Naive B cell (primary cell): Measurements from ENCODE around the gene PIK3IP1. TPM values are rescaled to one million over a fixed set of nuclear protein-coding genes. Genes with fewer than 3 reads are reported as not detected.

Source experiments
- ATAC-seq, 2 donors: fragments of 150-1000 bp; cut with Tn5 transposase; 2 replicates each; pipeline ENCODE4 v1.10.0; 2021; ENCODE audit warnings: low read depth in 2 of 2, mild to moderate bottlenecking in 2 of 2, moderate library complexity in 2 of 2
- DNase-seq: peaks from one replicate; pipeline ENCODE4 v3.0.0; 2022
- H3K27ac Mint-ChIP-seq, 6 donors: one replicate each; pipeline ENCODE4 v1.8.0; 2020 to 2022; ENCODE audit warnings: mild to moderate bottlenecking in 6 of 6, mixed read lengths in 6 of 6, moderate library complexity in 5 of 6, inconsistent platforms in 2 of 6
- H3K27me3 Mint-ChIP-seq, 3 donors: one replicate each; pipeline ENCODE4 v1.8.0; 2021 to 2022; ENCODE audit warnings: mixed read lengths in 3 of 3, mild to moderate bottlenecking in 1 of 3
- H3K36me3 Mint-ChIP-seq, 2 donors: one replicate each; pipeline ENCODE4 v1.8.0; 2020 to 2022; ENCODE audit warnings: mixed read lengths in 2 of 2, inconsistent platforms in 1 of 2, mild to moderate bottlenecking in 1 of 2
- H3K4me1 Mint-ChIP-seq, 3 donors: one replicate each; pipeline ENCODE4 v1.8.0; 2020 to 2022; ENCODE audit warnings: mixed read lengths in 3 of 3, inconsistent platforms in 1 of 3, mild to moderate bottlenecking in 1 of 3, moderate library complexity in 1 of 3
- H3K4me3 Mint-ChIP-seq, 8 donors: one replicate each; pipeline ENCODE4 v1.8.0; 2020 to 2022; ENCODE audit warnings: mild to moderate bottlenecking in 8 of 8, mixed read lengths in 8 of 8, moderate library complexity in 8 of 8, inconsistent platforms in 2 of 8
- H3K9me3 Mint-ChIP-seq, 7 donors: one replicate each; pipeline ENCODE4 v1.8.0; 2020 to 2022; ENCODE audit warnings: mixed read lengths in 7 of 7, mild to moderate bottlenecking in 5 of 7, inconsistent platforms in 2 of 7, moderate library complexity in 1 of 7
- polyA plus RNA-seq, 6 donors: library from polyadenylated mRNA; unstranded; fragments of 300-500 nt; fragmentation: Illumina TruSeq; gene quantifications; one replicate each; pipeline ENCODE4 v1.2.3, GENCODE V29; 2021; ENCODE audit warnings: low read depth in 6 of 6

The PIK3IP1 gene
- polyA plus RNA-seq, 6 donors from 2014 or later: 107 to 235 (median 181) TPM

GRCh38 chr22:31281733-31282132, 10.6 kb downstream of the PIK3IP1 start:
- Mint-ChIP-seq H3K27ac (peak overlapping the region in 2 of 6 donors; percentile 52 to 100), H3K9me3 (no peaks in the 10 kb centered on the region), H3K36me3 (peaks cover 10 to 21% of the 10 kb centered on the region in 2 donors), H3K4me3 (no peak overlapping the region), H3K27me3 (no peaks in the 10 kb centered on the region), H3K4me1 (peaks cover 32 to 62% (median 48%) of the 10 kb centered on the region in 3 donors)
- DNase-seq (no peak), ATAC-seq (no peak)

- Mint-ChIP-seq H3K27ac (peak overlapping the region; percentile 44 to 84 (median 68)), H3K36me3 (peaks cover 7 to 8% of the 10 kb centered on the region in 2 donors), H3K4me1 (peaks cover 16 to 44% (median 30%) of the 10 kb centered on the region in 3 donors)
These were observed 12.3 kb downstream of the PIK3IP1 start for GRCh38 chr22:31279821-31280505.

GRCh38 chr22:31279327-31279669, 13.0 kb downstream of the PIK3IP1 start:
- Mint-ChIP-seq H3K4me3 (no peak overlapping the region), H3K27me3 (no peaks in the 10 kb centered on the region), H3K4me1 (peaks cover 10 to 38% (median 23%) of the 10 kb centered on the region in 3 donors), H3K9me3 (no peaks in the 10 kb centered on the region), H3K36me3 (peaks cover 7% of the 10 kb centered on the region in 2 donors), H3K27ac (peak overlapping the region in 3 of 6 donors; percentile 83 to 92 (median 84))
- DNase-seq: no peak
- no peak for ATAC-seq

More at GRCh38 chr22:31279821-31280505, 12.3 kb downstream of the PIK3IP1 start:
- ATAC-seq (no peak), DNase-seq (no peak)
- H3K4me3 Mint-ChIP-seq: no peak overlapping the region
- H3K9me3 Mint-ChIP-seq: no peaks in the 10 kb centered on the region
- no peaks in the 10 kb centered on the region for H3K27me3 Mint-ChIP-seq

- no peak overlapping the region for H3K4me3 Mint-ChIP-seq
- no peaks in the 10 kb centered on the region for H3K9me3 Mint-ChIP-seq
- no peaks in the 10 kb centered on the region for H3K27me3 Mint-ChIP-seq
- H3K4me1 Mint-ChIP-seq: peaks cover 10 to 33% (median 19%) of the 10 kb centered on the region in 3 donors
- peak overlapping the region; percentile 60 to 92 (median 84) for H3K27ac Mint-ChIP-seq
- peaks cover 7% of the 10 kb centered on the region in 2 donors for H3K36me3 Mint-ChIP-seq
- ATAC-seq: no peak
- no peak for DNase-seq
These were observed 13.5 kb downstream of the PIK3IP1 start for GRCh38 chr22:31278626-31279326.

GRCh38 chr22:31278151-31278621, 14.1 kb downstream of the PIK3IP1 start:
- no peak for DNase-seq
- no peaks in the 10 kb centered on the region for H3K27me3 Mint-ChIP-seq
- peak overlapping the region; percentile 73 to 92 (median 84) for H3K27ac Mint-ChIP-seq
- H3K4me3 Mint-ChIP-seq: no peak overlapping the region
- no peaks in the 10 kb centered on the region for H3K9me3 Mint-ChIP-seq
- no peak for ATAC-seq
- H3K4me1 Mint-ChIP-seq: peaks cover 10 to 28% (median 17%) of the 10 kb centered on the region in 3 donors
- H3K36me3 Mint-ChIP-seq: peaks cover 3 to 7% of the 10 kb centered on the region in 2 donors

- ATAC-seq (no peak), DNase-seq (no peak)
- no peak overlapping the region for H3K4me3 Mint-ChIP-seq
- peaks cover 0 to 7% of the 10 kb centered on the region in 2 donors for H3K36me3 Mint-ChIP-seq
- no peaks in the 10 kb centered on the region for H3K27me3 Mint-ChIP-seq
- peak overlapping the region in 3 of 6 donors; percentile 67 to 83 (median 82) for H3K27ac Mint-ChIP-seq
- no peaks in the 10 kb centered on the region for H3K9me3 Mint-ChIP-seq
- peaks cover 10 to 25% (median 13%) of the 10 kb centered on the region in 3 donors for H3K4me1 Mint-ChIP-seq
These were observed 14.5 kb downstream of the PIK3IP1 start for GRCh38 chr22:31277741-31278140.

GRCh38 chr22:31276426-31277167, 15.7 kb downstream of the PIK3IP1 start:
- H3K4me3 Mint-ChIP-seq: no peak overlapping the region
- H3K4me1 Mint-ChIP-seq: peaks cover 10 to 20% (median 13%) of the 10 kb centered on the region in 3 donors
- H3K36me3 Mint-ChIP-seq: no peaks in the 10 kb centered on the region
- DNase-seq: no peak
- H3K27ac Mint-ChIP-seq: peak overlapping the region in 2 of 6 donors; percentile 59 to 67
- no peaks in the 10 kb centered on the region for H3K9me3 Mint-ChIP-seq
- H3K27me3 Mint-ChIP-seq: no peaks in the 10 kb centered on the region
- no peak for ATAC-seq

GRCh38 chr22:31275576-31275975, 16.7 kb downstream of the PIK3IP1 start:
- Mint-ChIP-seq H3K9me3 (no peaks in the 10 kb centered on the region), H3K4me1 (peaks cover 10 to 16% (median 11%) of the 10 kb centered on the region in 3 donors), H3K36me3 (no peaks in the 10 kb centered on the region), H3K4me3 (no peak overlapping the region), H3K27me3 (no peaks in the 10 kb centered on the region), H3K27ac (peak overlapping the region in 5 of 6 donors; percentile 14 to 52 (median 45))
- no peak for ATAC-seq
- DNase-seq: no peak

GRCh38 chr22:31275018-31275417, 17.3 kb downstream of the PIK3IP1 start:
- Mint-ChIP-seq H3K36me3 (no peaks in the 10 kb centered on the region), H3K4me3 (no peak overlapping the region), H3K9me3 (no peaks in the 10 kb centered on the region), H3K4me1 (peaks cover 10 to 11% (median 11%) of the 10 kb centered on the region in 3 donors), H3K27ac (peak overlapping the region in 4 of 6 donors; percentile 39 to 84 (median 46)), H3K27me3 (no peaks in the 10 kb centered on the region)
- ATAC-seq (no peak), DNase-seq (no peak)

GRCh38 chr22:31274017-31274416, 18.3 kb downstream of the PIK3IP1 start:
- Mint-ChIP-seq H3K27me3 (no peaks in the 10 kb centered on the region), H3K9me3 (no peaks in the 10 kb centered on the region), H3K27ac (peak overlapping the region in 4 of 6 donors; percentile 5 to 71 (median 54)), H3K4me3 (no peak overlapping the region), H3K36me3 (no peaks in the 10 kb centered on the region), H3K4me1 (peaks cover 4 to 8% (median 4%) of the 10 kb centered on the region in 3 donors)
- DNase-seq: no peak
- no peak for ATAC-seq

- Mint-ChIP-seq H3K9me3 (no peaks in the 10 kb centered on the region), H3K4me3 (no peak overlapping the region), H3K4me1 (peaks cover 2 to 8% (median 4%) of the 10 kb centered on the region in 3 donors), H3K36me3 (no peaks in the 10 kb centered on the region), H3K27me3 (no peaks in the 10 kb centered on the region), H3K27ac (peak overlapping the region in 2 of 6 donors; percentile 57 to 58)
- DNase-seq (peak; percentile 39), ATAC-seq (peak; percentile 72 to 76)
These were observed 19.5 kb downstream of the PIK3IP1 start for GRCh38 chr22:31272522-31273446.

- Mint-ChIP-seq H3K27ac (peak overlapping the region in 2 of 6 donors; percentile 28 to 54), H3K4me1 (peaks cover 2 to 8% (median 7%) of the 10 kb centered on the region in 3 donors), H3K9me3 (no peaks in the 10 kb centered on the region), H3K27me3 (no peaks in the 10 kb centered on the region), H3K36me3 (peaks cover 0 to 6% of the 10 kb centered on the region in 2 donors), H3K4me3 (peak overlapping the region in 1 of 8 donors; percentile 32)
- ATAC-seq: no peak
- no peak for DNase-seq
These were observed 20.8 kb downstream of the PIK3IP1 start for GRCh38 chr22:31271485-31271884.
